IMR-90 (cell line): ENCODE measurements around the gene CHCHD4. TPM values are rescaled to one million over a fixed set of nuclear protein-coding genes. Genes with fewer than 3 reads are reported as not detected.

Experiments used
- ATAC-seq: fragments of 200-7000 bp; cut with Tn5 transposase; 2 replicates; pipeline ENCODE4 v1.9.1; 2020; ENCODE audit warnings: low read depth, mild to moderate bottlenecking, moderate library complexity
- BruUV-seq: library from RNA; stranded (reverse); fragments of 400-500 nt; replicated peaks from 2 replicates; lab custom pipeline; 2021; lab: Mats Ljungman, UMichigan
- CTCF ChIA-PET: fragments of 300-600 bp; formaldehyde crosslinking; extraction: SDS; loops from one replicate; lab custom pipeline; 2021; ENCODE audit warnings: antibody characterized with exemption; lab: Yijun Ruan, JAX
- POLR2A ChIA-PET: fragments of 300-600 bp; sonication (Branson Sonifier 250); formaldehyde crosslinking; loops from one replicate; lab custom pipeline; 2022; ENCODE audit warnings: antibody characterized with exemption; ENCODE audit not compliant: unreplicated experiment; lab: Charles Lee
- DNase-seq: peaks from one replicate; pipeline ENCODE4 v3.0.0; 2013
- H2AFZ ChIP-seq: replicated peaks from 2 replicates; pipeline ENCODE3; 2013; ENCODE audit warnings: low read length, mild to moderate bottlenecking; ENCODE audit not compliant: poor library complexity
- H2AK5ac ChIP-seq: 2 replicates; pipeline ENCODE4 v1.6.1; 2013; ENCODE audit warnings: low read depth, low read length, inconsistent platforms
- H2AK9ac ChIP-seq: replicated peaks from 2 replicates; pipeline ENCODE3; 2013; ENCODE audit warnings: mild to moderate bottlenecking, low read depth, low read length, moderate library complexity; ENCODE audit not compliant: poor library complexity
- H2BK120ac ChIP-seq: 2 replicates; pipeline ENCODE4 v1.6.1; 2013; ENCODE audit warnings: low read depth, low read length, inconsistent platforms
- H2BK15ac ChIP-seq: 3 replicates; pipeline ENCODE4 v1.6.1; 2013; ENCODE audit warnings: low read depth, low read length, inconsistent platforms
- H2BK20ac ChIP-seq: 2 replicates; pipeline ENCODE4 v1.6.1; 2013; ENCODE audit warnings: low read depth, mild to moderate bottlenecking, inconsistent platforms, low read length, moderate library complexity
- H2BK5ac ChIP-seq: 2 replicates; pipeline ENCODE4 v1.6.1; 2013; ENCODE audit warnings: mild to moderate bottlenecking, low read depth, low read length, inconsistent platforms; ENCODE audit not compliant: poor library complexity, severe bottlenecking
- H3K14ac ChIP-seq: replicated peaks from 2 replicates; pipeline ENCODE4 v1.6.1; 2013; ENCODE audit warnings: low read depth, low read length, inconsistent platforms
- H3K18ac ChIP-seq: 2 replicates; pipeline ENCODE4 v1.6.1; 2013; ENCODE audit warnings: low read depth, low read length, control low read depth
- H3K23ac ChIP-seq: 2 replicates; pipeline ENCODE4 v1.6.1; 2013; ENCODE audit warnings: low read depth, low read length, inconsistent platforms
- H3K27ac ChIP-seq: 2 replicates; pipeline ENCODE4 v1.5.1; 2013; ENCODE audit warnings: mild to moderate bottlenecking, control low read depth, low read length; ENCODE audit not compliant: insufficient read depth
- H3K27me3 ChIP-seq: 2 replicates; pipeline ENCODE4 v1.6.1; 2013; ENCODE audit warnings: low read length; ENCODE audit not compliant: control insufficient read depth, insufficient read depth
- H3K36me3 ChIP-seq: 2 replicates; pipeline ENCODE4 v1.6.1; 2013; ENCODE audit warnings: low read length, mixed read lengths; ENCODE audit not compliant: control insufficient read depth, insufficient read depth
- H3K4ac ChIP-seq: 2 replicates; pipeline ENCODE4 v1.6.1; 2013; ENCODE audit warnings: low read depth, low read length, inconsistent platforms
- H3K4me1 ChIP-seq: 2 replicates; pipeline ENCODE4 v1.6.1; 2013; ENCODE audit warnings: low read length, mixed read lengths; ENCODE audit not compliant: control insufficient read depth, insufficient read depth
- H3K4me2 ChIP-seq: 2 replicates; pipeline ENCODE4 v1.6.1; 2013; ENCODE audit warnings: low read depth, mild to moderate bottlenecking, control low read depth, low read length, moderate library complexity
- H3K4me3 ChIP-seq: 2 replicates; pipeline ENCODE4 v1.5.1; 2013; ENCODE audit warnings: low read depth, mild to moderate bottlenecking, control low read depth, low read length, moderate library complexity; ENCODE audit not compliant: insufficient read depth
- H3K56ac ChIP-seq: 2 replicates; pipeline ENCODE4 v1.6.1; 2013; ENCODE audit warnings: low read length, inconsistent platforms; ENCODE audit not compliant: insufficient read depth; ENCODE audit errors: extremely low read depth
- H3K79me1 ChIP-seq, 2 experiments: 2 replicates each; pipeline ENCODE4 v1.6.1; 2013; ENCODE audit warnings: low read length in 2 of 2, inconsistent platforms in 1 of 2, low read depth in 1 of 2
- H3K9ac ChIP-seq: 2 replicates; pipeline ENCODE4 v1.6.1; 2013; ENCODE audit warnings: low read depth, low read length, control low read depth
- H3K9me1 ChIP-seq: 2 replicates; pipeline ENCODE4 v1.6.1; 2013; ENCODE audit warnings: low read length, inconsistent platforms; ENCODE audit not compliant: insufficient read depth
- H3K9me3 ChIP-seq: 2 replicates; pipeline ENCODE4 v1.6.1; 2013; ENCODE audit warnings: low read length; ENCODE audit not compliant: control insufficient read depth, insufficient read depth
- H4K20me1 ChIP-seq: 2 replicates; pipeline ENCODE4 v1.6.1; 2013; ENCODE audit warnings: low read length, inconsistent platforms; ENCODE audit not compliant: insufficient read depth
- H4K5ac ChIP-seq: 2 replicates; pipeline ENCODE4 v1.6.1; 2013; ENCODE audit warnings: mild to moderate bottlenecking, low read depth, low read length, control low read depth
- H4K8ac ChIP-seq, 2 experiments: 2 replicates each; pipeline ENCODE4 v1.6.1; 2013; ENCODE audit warnings: low read depth in 2 of 2, low read length in 2 of 2, control low read depth in 1 of 2, inconsistent platforms in 1 of 2
- H4K91ac ChIP-seq: 2 replicates; pipeline ENCODE4 v1.6.1; 2013; ENCODE audit warnings: low read depth, low read length, inconsistent platforms; ENCODE audit not compliant: insufficient read depth
- CEBPB ChIP-seq: IDR thresholded peaks from 2 replicates; pipeline ENCODE4 v1.6.1; 2012; ENCODE audit warnings: low read depth, low read length, improper control_type of control experiment
- NFE2L2 ChIP-seq: fragments of 150-350 bp; IDR thresholded peaks from 2 replicates; pipeline ENCODE4 v1.6.1; 2016; ENCODE audit warnings: low read depth, mild to moderate bottlenecking, low read length
- WGBS, 2 experiments: methylation state at CpG; one replicate each; pipeline versions ENCODE4 v1.1.5 to v1.1.7; 2013; ENCODE audit warnings: missing lambda C conversion rate in 2 of 2; ENCODE audit not compliant: insufficient read length in 1 of 2; ENCODE audit errors: extremely low coverage in 2 of 2; 5-methylcytosine and 5-hydroxymethylcytosine counted together
- dilution Hi-C: fragments of 300-500 bp; cut with HindIII; formaldehyde crosslinking; loops from one replicate; pipeline ENCODE4 v1.14.3; 2018; ENCODE audit warnings: low sequenced_read_pairs; ENCODE audit not compliant: unreplicated experiment
- in situ Hi-C: fragments of 300-500 bp; cut with MboI; formaldehyde crosslinking; loops from 3 replicates; pipeline ENCODE4 v1.14.3; 2019; ENCODE audit warnings: low sequenced_read_pairs, inconsistent platforms, mixed read lengths
- intact Hi-C: fragments of 100-400 bp; cut with micrococcal nuclease; formaldehyde crosslinking; loops from 2 replicates; pipeline ENCODE4 v1.10.0; 2022
- polyA plus RNA-seq, 3 experiments: library from polyadenylated mRNA; depleted of rRNA; stranded (reverse); fragments of >200 nt; gene quantifications; 2 replicates each; pipeline ENCODE4 v1.2.3, GENCODE V29; 2012; ENCODE audit warnings: low replicate concordance in 1 of 3
- total RNA-seq: library from RNA; depleted of rRNA; stranded (reverse); fragments of >200 nt; gene quantifications from 2 replicates; pipeline ENCODE4 v1.2.3, GENCODE V29; 2012

CHCHD4 gene
- total and polyA plus RNA-seq, 2 of the 4 experiments (the other 2 are of a cell fraction), result 9.0 to 9.8 TPM

DNA sequence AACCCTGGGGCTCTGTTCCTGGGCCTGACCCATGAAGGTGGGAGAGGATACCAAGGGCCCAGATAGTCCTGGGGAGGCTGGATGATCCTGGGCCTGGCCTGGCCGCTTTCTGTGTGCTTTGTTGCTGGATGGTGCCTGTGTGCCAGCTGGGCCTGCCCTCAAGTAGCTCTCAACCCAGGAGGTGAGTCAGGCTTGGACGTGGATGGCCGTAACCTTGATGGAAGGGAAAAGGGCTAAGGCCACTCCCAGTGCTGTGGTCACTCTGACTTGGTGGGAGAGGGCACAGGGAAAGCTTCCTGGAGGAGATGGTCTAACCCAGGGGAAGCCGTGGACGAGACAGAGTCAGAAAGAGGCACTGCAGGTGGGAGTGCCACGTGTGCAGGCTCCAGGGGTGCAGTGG is 9.6 kb upstream of the CHCHD4 start:
- Histone ChIP-seq H3K36me3 (peaks cover 85% of the 10 kb centered on the region), H3K4me3 (no peak overlapping the region), H4K8ac (no peak overlapping the region), H3K18ac (no peak overlapping the region), H3K23ac (no peak overlapping the region), H3K9me1 (peaks cover 8% of the 10 kb centered on the region), H3K9me3 (no peaks in the 10 kb centered on the region), H3K27ac (no peak overlapping the region), H2BK120ac (no peak overlapping the region), H4K91ac (no peak overlapping the region), H2BK5ac (no peak overlapping the region), H3K4me1 (no peaks in the 10 kb centered on the region), H3K9ac (no peak overlapping the region), H3K14ac (no peak overlapping the region), H2AK5ac (no peak overlapping the region), H3K4ac (no peak overlapping the region), H3K4me2 (no peak overlapping the region), H3K56ac (no peak overlapping the region), H3K27me3 (no peaks in the 10 kb centered on the region), H4K20me1 (no peaks in the 10 kb centered on the region; the same call in 1 of the 2 replicates), H2AFZ (no peak overlapping the region), H3K79me1 (peaks cover 7 to 28% of the 10 kb centered on the region in 2 experiments), H2BK15ac (no peak overlapping the region), H2BK20ac (no peak overlapping the region), H4K5ac (no peak overlapping the region), H2AK9ac (no peak overlapping the region)
- in situ Hi-C loops (loop anchor here (25.0 kb wide), 1 partner anchor 97 kb away; no protein-coding TSS in a partner anchor), intact Hi-C loops (no loop called here), dilution Hi-C loops (no loop called here)
- ATAC-seq (no peak), DNase-seq (no peak)
- ChIA-PET POLR2A (interaction anchor here (0.6 kb wide), 1 partner anchor 983 kb away, joined by 3 read pairs; no protein-coding TSS in a partner anchor), CTCF (no interaction called here)
- WGBS, 2 experiments, result 96% methylated on average over 3 of the region's 6 CpGs; no CpG with 5 or more reads in 1 of the 2 experiments
- no peak for TF ChIP-seq CEBPB
- TF ChIP-seq NFE2L2, result no peak
- BruUV-seq, result no TSS peak
